Body of pancreas (tissue), 4 donors: ENCODE data around the gene ETV3.

ENCODE experiments used
- POLR2A ChIP-seq, 3 donors: fragments of 450-650 bp; IDR thresholded peaks; one replicate each; pipeline ENCODE4 v1.6.1; 2016; ENCODE audit warnings: antibody characterized with exemption in 3 of 3, mild to moderate bottlenecking in 2 of 3
- TF ChIP-seq, protein P1 (sequence below), 7 experiments: fragments of 450-650 bp in 4 of 7; fragments of 200-600 bp in 3 of 7; sonication (generic) in 3 of 7; IDR thresholded peaks; one replicate each; pipeline ENCODE4 v1.5.1; 2016 to 2019; ENCODE audit warnings: antibody characterized with exemption in 7 of 7

DNA sequence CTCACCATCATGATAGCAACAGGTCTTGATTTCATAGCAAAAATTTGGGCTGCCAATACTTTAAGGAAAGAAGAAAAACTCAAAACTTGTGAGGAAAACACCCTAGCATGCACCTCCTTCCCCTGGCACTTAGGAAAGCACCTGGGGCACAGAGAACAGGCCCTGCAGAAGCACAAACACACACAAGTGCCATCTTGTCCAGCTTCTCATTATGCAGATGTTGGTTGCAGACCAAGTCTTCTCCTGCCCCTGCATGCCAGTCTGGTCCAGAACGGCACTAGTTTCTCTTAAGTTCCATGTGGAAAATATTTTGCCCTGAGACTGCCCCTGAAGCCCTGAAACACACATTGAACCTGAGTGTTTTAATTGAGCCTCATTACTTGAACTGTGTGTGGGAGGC lies 6.3 kb upstream of the ETV3 start:
- no peak for TF ChIP-seq POLR2A (IDR thresholded peaks at IDR 0.05)
- TF ChIP-seq, protein P1, sequence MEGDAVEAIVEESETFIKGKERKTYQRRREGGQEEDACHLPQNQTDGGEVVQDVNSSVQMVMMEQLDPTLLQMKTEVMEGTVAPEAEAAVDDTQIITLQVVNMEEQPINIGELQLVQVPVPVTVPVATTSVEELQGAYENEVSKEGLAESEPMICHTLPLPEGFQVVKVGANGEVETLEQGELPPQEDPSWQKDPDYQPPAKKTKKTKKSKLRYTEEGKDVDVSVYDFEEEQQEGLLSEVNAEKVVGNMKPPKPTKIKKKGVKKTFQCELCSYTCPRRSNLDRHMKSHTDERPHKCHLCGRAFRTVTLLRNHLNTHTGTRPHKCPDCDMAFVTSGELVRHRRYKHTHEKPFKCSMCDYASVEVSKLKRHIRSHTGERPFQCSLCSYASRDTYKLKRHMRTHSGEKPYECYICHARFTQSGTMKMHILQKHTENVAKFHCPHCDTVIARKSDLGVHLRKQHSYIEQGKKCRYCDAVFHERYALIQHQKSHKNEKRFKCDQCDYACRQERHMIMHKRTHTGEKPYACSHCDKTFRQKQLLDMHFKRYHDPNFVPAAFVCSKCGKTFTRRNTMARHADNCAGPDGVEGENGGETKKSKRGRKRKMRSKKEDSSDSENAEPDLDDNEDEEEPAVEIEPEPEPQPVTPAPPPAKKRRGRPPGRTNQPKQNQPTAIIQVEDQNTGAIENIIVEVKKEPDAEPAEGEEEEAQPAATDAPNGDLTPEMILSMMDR (IDR thresholded peaks at IDR 0.05) = no peak
